ENCODE measurements around the gene CDC34.

CDC34 gene

DNA sequence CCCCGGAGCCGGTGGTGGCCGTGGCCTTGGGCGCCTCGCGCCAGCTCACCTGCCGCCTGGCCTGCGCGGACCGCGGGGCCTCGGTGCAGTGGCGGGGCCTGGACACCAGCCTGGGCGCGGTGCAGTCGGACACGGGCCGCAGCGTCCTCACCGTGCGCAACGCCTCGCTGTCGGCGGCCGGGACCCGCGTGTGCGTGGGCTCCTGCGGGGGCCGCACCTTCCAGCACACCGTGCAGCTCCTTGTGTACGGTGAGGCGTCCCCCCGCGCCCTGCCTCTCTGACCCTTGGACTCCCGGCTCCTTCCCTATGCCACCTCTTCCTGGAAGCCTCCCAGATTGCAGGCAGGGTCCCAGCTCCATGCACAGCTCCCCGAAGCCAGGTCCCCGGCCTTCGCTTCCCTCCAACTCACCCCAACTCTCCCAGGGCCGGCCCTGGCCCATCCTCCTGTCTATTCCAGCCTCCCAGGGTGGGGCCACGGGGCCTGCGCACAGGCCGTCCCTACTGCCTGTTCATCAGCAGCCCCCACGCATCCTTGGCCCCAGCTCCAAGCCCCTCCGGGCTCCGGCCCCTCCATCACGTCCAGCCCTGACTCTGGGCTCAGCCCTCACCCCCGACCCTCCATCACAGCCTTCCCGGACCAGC lies 33.6 kb upstream of the CDC34 start:
- peak overlapping the region; percentile 54; the same call in 1 of the 2 replicates for H3K4me3 ChIP-seq (ENCODE audit: low read length)
- WGBS (ENCODE audit: insufficient coverage, insufficient read length) = no CpG with 5 or more reads among the region's 50 CpGs
- no peak overlapping the region for H3K27ac ChIP-seq (ENCODE audit: low read length)
- 0 out of 2 replicates have a peak, but pooled peaks cover 2% of the 10 kb centered on the region for H3K4me1 ChIP-seq (ENCODE audit: control insufficient read depth, insufficient read depth, low read length)
- H3K36me3 ChIP-seq (ENCODE audit: control insufficient read depth, insufficient read depth, low read length) = no peaks in the 10 kb centered on the region
- no peaks in the 10 kb centered on the region for H3K9me3 ChIP-seq (ENCODE audit: control insufficient read depth, insufficient read depth, low read length)
- no peak for DNase-seq (ENCODE audit: low read depth, low spot score)
- peaks cover 11% of the 10 kb centered on the region; the same call in 1 of the 2 replicates for H3K27me3 ChIP-seq (ENCODE audit: control insufficient read depth, insufficient read depth, low read length)

DNA sequence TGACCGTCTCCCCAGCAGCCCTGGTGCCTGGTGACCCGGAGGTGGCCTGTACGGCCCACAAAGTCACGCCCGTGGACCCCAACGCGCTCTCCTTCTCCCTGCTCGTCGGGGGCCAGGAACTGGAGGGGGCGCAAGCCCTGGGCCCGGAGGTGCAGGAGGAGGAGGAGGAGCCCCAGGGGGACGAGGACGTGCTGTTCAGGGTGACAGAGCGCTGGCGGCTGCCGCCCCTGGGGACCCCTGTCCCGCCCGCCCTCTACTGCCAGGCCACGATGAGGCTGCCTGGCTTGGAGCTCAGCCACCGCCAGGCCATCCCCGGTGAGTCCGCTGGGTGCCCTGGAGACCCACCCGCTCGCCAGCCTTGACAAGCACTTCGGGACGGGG lies 33.1 kb upstream of the CDC34 start:
- peaks cover 11% of the 10 kb centered on the region; the same call in 1 of the 2 replicates for H3K27me3 ChIP-seq (ENCODE audit: control insufficient read depth, insufficient read depth, low read length)
- WGBS (ENCODE audit: insufficient coverage, insufficient read length) = no CpG with 5 or more reads among the region's 26 CpGs
- no peaks in the 10 kb centered on the region for H3K36me3 ChIP-seq (ENCODE audit: control insufficient read depth, insufficient read depth, low read length)
- 0 out of 2 replicates have a peak, but pooled peaks cover 2% of the 10 kb centered on the region for H3K4me1 ChIP-seq (ENCODE audit: control insufficient read depth, insufficient read depth, low read length)
- DNase-seq (ENCODE audit: low read depth, low spot score) = no peak
- no peaks in the 10 kb centered on the region for H3K9me3 ChIP-seq (ENCODE audit: control insufficient read depth, insufficient read depth, low read length)
- peak overlapping the region; percentile 54; the same call in 1 of the 2 replicates for H3K4me3 ChIP-seq (ENCODE audit: low read length)
- H3K27ac ChIP-seq (ENCODE audit: low read length) = no peak overlapping the region

DNA sequence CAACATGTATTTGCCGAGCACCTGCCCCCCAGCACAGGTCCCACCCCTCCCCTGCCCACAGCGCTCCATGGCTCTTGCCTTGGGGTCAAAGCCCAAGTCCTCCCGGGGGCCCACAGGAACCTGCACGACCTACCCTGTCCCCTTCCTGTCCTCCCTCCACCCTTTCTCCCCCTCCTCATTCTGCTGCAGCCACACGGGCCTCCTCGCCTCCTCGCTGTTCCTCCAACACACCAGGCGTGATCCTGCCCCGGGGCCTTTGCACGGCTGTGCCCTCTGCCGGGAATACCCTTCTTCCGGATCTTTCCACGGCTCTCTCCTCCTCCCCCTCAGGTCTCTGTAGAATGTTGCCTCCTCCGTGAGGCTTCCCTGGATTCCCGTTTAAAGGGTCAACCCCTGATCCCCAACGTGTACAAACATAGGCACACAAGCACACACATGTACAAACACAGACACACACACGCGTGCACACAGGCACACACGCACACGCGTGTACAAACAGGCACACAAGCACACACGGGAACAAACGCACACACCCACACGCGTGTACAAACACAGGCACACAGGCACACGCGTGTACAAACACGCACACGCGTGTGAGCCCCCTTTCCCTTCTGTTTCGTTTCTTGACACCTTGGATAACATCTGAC lies 32.5 kb upstream of the CDC34 start:
- no CpG with 5 or more reads among the region's 31 CpGs for WGBS (ENCODE audit: insufficient coverage, insufficient read length)
- no peak for DNase-seq (ENCODE audit: low read depth, low spot score)
- no peaks in the 10 kb centered on the region for H3K9me3 ChIP-seq (ENCODE audit: control insufficient read depth, insufficient read depth, low read length)
- no peak overlapping the region for H3K27ac ChIP-seq (ENCODE audit: low read length)
- 0 out of 2 replicates have a peak, but pooled peaks cover 2% of the 10 kb centered on the region for H3K4me1 ChIP-seq (ENCODE audit: control insufficient read depth, insufficient read depth, low read length)
- no peaks in the 10 kb centered on the region for H3K36me3 ChIP-seq (ENCODE audit: control insufficient read depth, insufficient read depth, low read length)
- no peak overlapping the region for H3K4me3 ChIP-seq (ENCODE audit: low read length)
- peaks cover 11% of the 10 kb centered on the region; the same call in 1 of the 2 replicates for H3K27me3 ChIP-seq (ENCODE audit: control insufficient read depth, insufficient read depth, low read length)

DNA sequence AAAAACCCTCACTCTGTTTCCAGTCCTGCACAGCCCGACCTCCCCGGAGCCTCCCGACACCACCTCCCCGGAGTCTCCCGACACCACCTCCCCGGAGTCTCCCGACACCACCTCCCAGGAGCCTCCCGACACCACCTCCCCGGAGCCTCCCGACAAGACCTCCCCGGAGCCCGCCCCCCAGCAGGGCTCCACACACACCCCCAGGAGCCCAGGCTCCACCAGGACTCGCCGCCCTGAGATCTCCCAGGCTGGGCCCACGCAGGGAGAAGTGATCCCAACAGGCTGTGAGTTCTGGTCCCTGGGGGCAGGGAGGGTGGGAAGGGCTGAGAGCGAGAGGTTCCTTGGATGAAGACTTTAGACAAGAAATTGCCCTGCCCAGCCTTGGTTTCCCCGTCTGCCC lies 29.9 kb upstream of the CDC34 start:
- no peak for DNase-seq (ENCODE audit: low read depth, low spot score)
- Histone ChIP-seq H3K27ac (ENCODE audit: low read length) (no peak overlapping the region), H3K36me3 (ENCODE audit: control insufficient read depth, insufficient read depth, low read length) (no peaks in the 10 kb centered on the region), H3K27me3 (ENCODE audit: control insufficient read depth, insufficient read depth, low read length) (peaks cover 11% of the 10 kb centered on the region; the same call in 1 of the 2 replicates), H3K9me3 (ENCODE audit: control insufficient read depth, insufficient read depth, low read length) (no peaks in the 10 kb centered on the region), H3K4me3 (ENCODE audit: low read length) (no peak overlapping the region), H3K4me1 (ENCODE audit: control insufficient read depth, insufficient read depth, low read length) (no peaks in the 10 kb centered on the region)
- WGBS (ENCODE audit: insufficient coverage, insufficient read length) = no CpG with 5 or more reads among the region's 17 CpGs

DNA sequence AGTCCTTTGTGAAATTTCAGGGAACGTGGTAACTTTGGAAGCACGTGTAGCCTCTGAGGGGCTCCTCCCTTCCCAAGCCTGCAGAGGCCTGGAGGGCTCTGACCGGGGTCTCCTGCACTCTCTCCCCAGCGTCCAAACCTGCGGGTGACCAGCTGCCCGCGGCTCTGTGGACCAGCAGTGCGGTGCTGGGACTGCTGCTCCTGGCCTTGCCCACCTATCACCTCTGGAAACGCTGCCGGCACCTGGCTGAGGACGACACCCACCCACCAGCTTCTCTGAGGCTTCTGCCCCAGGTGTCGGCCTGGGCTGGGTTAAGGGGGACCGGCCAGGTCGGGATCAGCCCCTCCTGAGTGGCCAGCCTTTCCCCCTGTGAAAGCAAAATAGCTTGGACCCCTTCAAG lies 26.9 kb upstream of the CDC34 start:
- WGBS (ENCODE audit: insufficient coverage, insufficient read length) = no CpG with 5 or more reads among the region's 14 CpGs
- no peak for DNase-seq (ENCODE audit: low read depth, low spot score)
- Histone ChIP-seq H3K27ac (ENCODE audit: low read length) (no peak overlapping the region), H3K4me1 (ENCODE audit: control insufficient read depth, insufficient read depth, low read length) (no peaks in the 10 kb centered on the region), H3K36me3 (ENCODE audit: control insufficient read depth, insufficient read depth, low read length) (no peaks in the 10 kb centered on the region), H3K4me3 (ENCODE audit: low read length) (no peak overlapping the region), H3K9me3 (ENCODE audit: control insufficient read depth, insufficient read depth, low read length) (no peaks in the 10 kb centered on the region), H3K27me3 (ENCODE audit: control insufficient read depth, insufficient read depth, low read length) (no peaks in the 10 kb centered on the region)

DNA sequence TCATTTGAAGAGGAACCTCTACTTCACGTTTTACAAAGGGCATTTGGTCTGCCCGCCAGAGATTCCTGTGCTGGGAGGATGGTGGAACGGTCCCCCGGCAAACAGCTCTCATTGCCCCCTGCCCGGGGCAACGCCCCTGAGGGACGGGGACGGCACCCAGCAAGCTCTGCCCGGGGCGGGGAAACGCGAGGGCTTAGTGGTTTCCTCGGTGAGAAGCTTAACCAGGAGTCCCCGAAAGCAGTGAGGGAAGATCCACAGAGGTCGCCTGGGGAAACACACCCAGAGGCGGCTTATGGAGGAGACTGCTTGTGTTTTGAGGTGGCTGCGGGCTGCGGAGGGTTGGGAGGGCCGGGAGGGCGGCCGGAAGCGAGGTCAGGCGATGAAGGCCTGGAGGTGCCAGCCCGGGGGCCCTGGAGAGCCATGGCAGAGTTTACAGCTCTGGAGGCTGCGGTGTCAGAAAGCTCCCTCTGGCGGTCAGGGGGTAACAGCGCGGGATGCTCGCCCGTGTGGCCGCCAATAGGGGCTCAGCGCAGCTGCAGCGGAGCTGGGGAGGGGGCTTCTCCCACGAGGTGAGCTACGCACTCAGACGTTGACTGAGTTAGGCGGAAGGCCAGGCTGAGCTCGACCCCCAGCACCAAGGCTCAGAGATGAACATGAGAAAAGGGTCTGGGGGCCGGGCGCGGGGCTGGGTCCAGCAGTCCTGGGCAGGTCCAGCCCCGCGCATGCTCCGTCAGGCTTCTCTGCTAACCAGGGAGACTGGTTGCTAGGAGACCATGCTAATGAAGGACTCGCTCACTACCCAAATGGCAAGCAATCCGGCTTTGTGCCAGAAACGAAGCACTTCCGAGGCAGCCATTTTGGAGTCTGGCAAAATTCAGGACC lies 24.9 kb upstream of the CDC34 start:
- Histone ChIP-seq H3K4me3 (ENCODE audit: low read length) (peak overlapping the region; percentile 86; the same call in 1 of the 2 replicates), H3K9me3 (ENCODE audit: control insufficient read depth, insufficient read depth, low read length) (no peaks in the 10 kb centered on the region), H3K4me1 (ENCODE audit: control insufficient read depth, insufficient read depth, low read length) (no peaks in the 10 kb centered on the region; the same call in none of the 2 replicates), H3K36me3 (ENCODE audit: control insufficient read depth, insufficient read depth, low read length) (no peaks in the 10 kb centered on the region), H3K27me3 (ENCODE audit: control insufficient read depth, insufficient read depth, low read length) (no peaks in the 10 kb centered on the region), H3K27ac (ENCODE audit: low read length) (no peak overlapping the region)
- no CpG with 5 or more reads among the region's 48 CpGs for WGBS (ENCODE audit: insufficient coverage, insufficient read length)
- DNase-seq (ENCODE audit: low read depth, low spot score) = peak; percentile 94

DNA sequence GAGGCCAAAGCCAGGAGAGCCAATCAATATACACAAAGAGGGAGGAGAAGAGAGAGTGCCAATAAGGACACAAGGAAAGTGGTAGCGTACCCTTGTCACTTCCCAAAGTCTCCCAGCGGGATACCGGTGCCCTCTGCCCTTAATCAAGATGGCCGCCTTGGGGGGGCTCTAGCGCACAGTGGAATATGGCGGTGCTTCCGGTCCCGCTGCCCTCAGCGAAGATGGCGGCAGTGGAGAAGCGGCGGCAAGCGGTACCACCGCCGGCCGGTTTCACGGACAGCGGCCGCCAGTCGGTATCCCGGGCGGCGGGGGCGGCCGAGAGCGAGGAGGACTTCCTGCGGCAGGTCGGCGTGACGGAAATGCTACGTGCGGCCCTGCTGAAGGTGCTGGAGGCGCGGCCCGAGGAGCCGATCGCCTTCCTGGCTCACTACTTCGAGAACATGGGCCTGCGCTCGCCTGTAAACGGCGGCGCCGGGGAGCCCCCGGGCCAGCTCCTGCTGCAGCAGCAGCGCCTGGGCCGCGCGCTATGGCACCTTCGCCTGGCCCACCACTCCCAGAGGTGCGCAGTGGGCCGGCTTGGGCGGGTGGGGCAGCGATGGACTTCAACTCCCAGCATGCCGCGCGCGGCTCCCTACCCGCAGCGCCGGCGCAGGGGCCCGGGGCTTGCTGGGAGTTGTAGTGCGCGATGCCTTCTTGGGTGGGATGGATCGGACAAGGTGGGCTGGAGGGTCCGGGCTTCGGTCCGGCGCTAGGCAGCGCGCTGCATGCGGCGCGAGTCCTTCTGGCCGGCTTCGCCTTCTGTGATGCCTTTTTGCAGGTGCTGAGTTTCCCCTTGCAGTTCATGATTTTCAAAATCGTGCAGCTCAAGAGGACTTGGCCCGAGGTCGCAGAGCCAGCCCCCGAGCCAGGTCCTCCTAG lies 24.0 kb upstream of the CDC34 start, which contains the start of gene TPGS1:
Gene TPGS1, plus strand, starts transcription at position 212 of the 918 bp plus-strand sequence. Its CDS starts 10 bp downstream, at position 222.
- WGBS (ENCODE audit: insufficient coverage, insufficient read length) = no CpG with 5 or more reads among the region's 81 CpGs
- H3K4me1 ChIP-seq (ENCODE audit: control insufficient read depth, insufficient read depth, low read length) = no peaks in the 10 kb centered on the region; the same call in none of the 2 replicates
- no peaks in the 10 kb centered on the region for H3K27me3 ChIP-seq (ENCODE audit: control insufficient read depth, insufficient read depth, low read length)
- H3K36me3 ChIP-seq (ENCODE audit: control insufficient read depth, insufficient read depth, low read length) = no peaks in the 10 kb centered on the region
- DNase-seq (ENCODE audit: low read depth, low spot score) = no peak
- no peak within 1 kb of the TSS for H3K27ac ChIP-seq (ENCODE audit: low read length)
- H3K4me3 ChIP-seq (ENCODE audit: low read length) = peak within 1 kb of the TSS; percentile 86
- no peaks in the 10 kb centered on the region for H3K9me3 ChIP-seq (ENCODE audit: control insufficient read depth, insufficient read depth, low read length)

DNA sequence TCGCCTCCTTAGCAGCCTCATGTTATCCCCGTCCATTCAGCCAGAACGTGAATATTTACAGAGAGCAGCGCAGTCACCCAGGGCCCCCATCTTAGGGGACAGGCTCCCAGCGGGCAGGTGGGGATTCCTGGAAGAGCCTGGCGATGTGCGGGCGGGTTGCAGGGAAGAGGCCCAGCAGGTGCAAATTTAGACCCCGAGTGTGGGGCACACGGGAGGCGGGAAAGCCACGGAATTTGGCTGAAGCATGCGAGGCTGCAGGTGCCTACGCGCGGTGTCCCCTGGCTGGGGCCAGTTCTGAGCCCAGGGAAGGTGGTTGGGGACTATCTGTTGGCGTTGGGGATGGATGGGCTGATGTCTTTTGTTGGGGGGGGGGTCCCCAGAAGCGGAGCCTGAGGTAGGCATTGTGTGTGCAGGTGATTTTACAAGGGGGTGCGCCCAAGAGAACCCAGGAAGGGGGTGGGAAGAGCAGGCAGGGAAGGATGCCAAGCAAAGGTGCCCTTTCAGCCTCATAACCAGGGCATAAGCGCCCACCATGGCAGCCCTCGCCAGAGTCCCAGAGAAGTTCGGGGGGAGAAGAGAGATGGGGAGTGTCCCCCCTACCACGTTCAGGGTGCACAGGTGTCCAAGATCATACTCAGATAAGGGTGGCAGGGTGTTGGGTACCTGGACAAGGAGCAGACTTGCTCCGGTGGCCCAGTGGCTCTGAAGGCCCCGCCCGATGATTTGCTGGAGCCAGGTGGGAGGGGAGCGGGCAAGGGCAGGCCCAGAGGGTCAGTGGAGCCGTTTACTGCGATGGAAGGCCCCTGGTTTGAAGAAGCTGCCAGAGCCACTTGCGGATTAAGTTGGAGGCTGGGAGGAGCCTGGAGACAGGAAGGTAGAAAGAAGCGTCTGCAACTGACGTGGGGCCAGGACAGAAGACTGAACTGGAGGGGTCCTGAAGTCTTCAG lies 23.1 kb upstream of the CDC34 start:
- no CpG with 5 or more reads among the region's 32 CpGs for WGBS (ENCODE audit: insufficient coverage, insufficient read length)
- H3K9me3 ChIP-seq (ENCODE audit: control insufficient read depth, insufficient read depth, low read length) = no peaks in the 10 kb centered on the region
- H3K27ac ChIP-seq (ENCODE audit: low read length) = no peak overlapping the region
- peak overlapping the region; percentile 86; the same call in 1 of the 2 replicates for H3K4me3 ChIP-seq (ENCODE audit: low read length)
- no peaks in the 10 kb centered on the region for H3K36me3 ChIP-seq (ENCODE audit: control insufficient read depth, insufficient read depth, low read length)
- no peaks in the 10 kb centered on the region; the same call in none of the 2 replicates for H3K4me1 ChIP-seq (ENCODE audit: control insufficient read depth, insufficient read depth, low read length)
- H3K27me3 ChIP-seq (ENCODE audit: control insufficient read depth, insufficient read depth, low read length) = no peaks in the 10 kb centered on the region
- DNase-seq (ENCODE audit: low read depth, low spot score) = no peak

DNA sequence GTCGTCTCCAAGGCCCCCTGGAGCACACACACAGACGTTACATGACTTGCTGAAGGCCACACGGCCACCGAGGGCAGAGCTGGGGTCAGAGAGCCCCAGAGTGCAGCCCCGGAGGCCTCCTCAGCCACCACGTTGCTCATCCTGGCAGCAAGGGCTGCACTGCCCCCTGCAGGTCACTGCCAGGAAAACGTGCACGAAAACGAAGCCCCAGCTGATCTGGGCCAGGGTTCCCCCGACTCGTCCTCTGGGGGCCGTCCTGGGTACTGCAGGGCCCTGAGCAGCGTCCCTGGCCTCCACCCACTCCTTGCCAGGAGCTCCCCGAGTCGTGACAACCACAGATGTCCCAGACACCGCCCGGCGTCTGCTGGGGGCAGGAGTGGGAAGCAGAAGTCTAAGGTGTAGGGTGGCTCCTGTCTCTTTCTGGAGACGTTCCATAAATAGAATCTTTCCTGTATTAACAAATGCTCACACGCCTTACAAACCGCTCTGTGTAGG lies 20.9 kb upstream of the CDC34 start:
- WGBS (ENCODE audit: insufficient coverage, insufficient read length) = no CpG with 5 or more reads among the region's 21 CpGs
- no peak for DNase-seq (ENCODE audit: low read depth, low spot score)
- Histone ChIP-seq H3K4me1 (ENCODE audit: control insufficient read depth, insufficient read depth, low read length) (no peaks in the 10 kb centered on the region; the same call in none of the 2 replicates), H3K27ac (ENCODE audit: low read length) (no peak overlapping the region), H3K27me3 (ENCODE audit: control insufficient read depth, insufficient read depth, low read length) (no peaks in the 10 kb centered on the region), H3K9me3 (ENCODE audit: control insufficient read depth, insufficient read depth, low read length) (no peaks in the 10 kb centered on the region), H3K4me3 (ENCODE audit: low read length) (no peak overlapping the region), H3K36me3 (ENCODE audit: control insufficient read depth, insufficient read depth, low read length) (no peaks in the 10 kb centered on the region)
